NCI-H69 (cell line): ENCODE results near the gene ERCC4.
"Not testable (repeated sequence)": the region's sequence is repeated elsewhere in the genome, so short reads cannot be mapped to it uniquely, and the experiment has no call there.

Experiments used
- DNase-seq: peaks from one replicate; lab custom pipeline; 2025; lab: John Stamatoyannopoulos, UW

The ERCC4 gene

DNA sequence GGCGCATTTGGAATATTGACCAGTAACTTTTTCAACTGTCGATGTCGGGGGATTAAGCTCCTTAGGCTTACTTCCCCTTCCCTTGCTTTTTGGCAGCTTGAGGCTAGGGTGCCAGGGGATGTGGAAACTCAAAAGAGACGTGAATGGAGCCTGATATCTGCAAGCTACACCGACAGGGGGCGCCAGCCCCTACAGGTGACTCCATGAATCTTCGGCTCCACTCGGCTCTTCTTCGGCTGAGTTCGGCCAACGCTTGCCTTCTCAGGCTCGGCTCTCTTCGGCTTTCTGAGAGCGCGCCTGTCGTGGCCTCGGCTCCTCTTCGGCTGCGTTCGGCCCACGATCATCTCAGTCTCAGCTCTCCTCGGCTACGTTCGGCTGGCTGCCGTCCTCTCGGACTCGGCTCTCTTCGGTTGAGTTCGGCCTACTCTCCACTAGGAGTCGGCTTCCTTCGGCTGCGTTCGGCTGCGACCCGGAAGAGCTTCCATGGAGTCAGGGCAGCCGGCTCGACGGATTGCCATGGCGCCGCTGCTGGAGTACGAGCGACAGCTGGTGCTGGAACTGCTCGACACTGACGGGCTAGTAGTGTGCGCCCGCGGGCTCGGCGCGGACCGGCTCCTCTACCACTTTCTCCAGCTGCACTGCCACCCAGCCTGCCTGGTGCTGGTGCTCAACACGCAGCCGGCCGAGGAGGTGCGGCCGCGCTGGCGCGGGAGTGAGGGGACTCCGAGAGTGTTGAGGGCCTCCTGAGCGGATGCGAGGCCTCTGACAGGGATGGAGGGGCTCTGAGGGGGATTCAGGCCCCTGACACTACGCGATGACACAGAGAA, at the start of gene ERCC4:
ERCC4 (plus strand) TSS at position 472 of the 827 bp plus-strand sequence; CDS start at position 484, 12 bp downstream.
- peak; percentile 100 for DNase-seq

DNA sequence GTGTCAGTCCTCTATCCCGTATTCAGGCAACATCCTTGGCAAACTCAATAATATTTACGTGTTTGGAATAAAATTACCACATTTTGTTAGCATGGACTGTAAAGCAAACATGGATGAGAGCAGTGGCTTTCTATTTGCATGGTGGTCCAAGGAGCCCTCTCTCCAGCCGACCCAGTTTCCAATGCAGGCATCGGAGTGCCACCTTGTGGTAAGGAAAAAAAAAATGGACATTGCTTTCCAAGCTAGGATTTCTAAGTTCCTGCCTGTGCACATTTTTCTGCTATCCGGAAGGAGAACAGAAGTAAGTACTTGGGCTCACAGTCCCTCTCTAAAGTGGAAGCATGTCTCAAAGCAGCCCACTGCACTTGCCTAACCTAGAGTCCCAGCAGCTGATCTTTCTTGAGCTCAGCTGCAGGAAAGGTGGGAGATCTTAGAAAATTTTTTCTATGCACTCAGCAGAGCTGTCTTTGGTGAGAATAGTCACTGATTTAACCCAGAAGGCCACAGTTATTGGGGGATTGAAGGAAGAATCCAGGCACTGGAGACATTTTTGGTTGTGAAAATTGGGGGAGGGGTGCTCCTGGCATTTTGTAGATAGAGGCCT, 46.0 kb upstream of the ERCC4 start:
- peak; percentile 52 for DNase-seq

DNA sequence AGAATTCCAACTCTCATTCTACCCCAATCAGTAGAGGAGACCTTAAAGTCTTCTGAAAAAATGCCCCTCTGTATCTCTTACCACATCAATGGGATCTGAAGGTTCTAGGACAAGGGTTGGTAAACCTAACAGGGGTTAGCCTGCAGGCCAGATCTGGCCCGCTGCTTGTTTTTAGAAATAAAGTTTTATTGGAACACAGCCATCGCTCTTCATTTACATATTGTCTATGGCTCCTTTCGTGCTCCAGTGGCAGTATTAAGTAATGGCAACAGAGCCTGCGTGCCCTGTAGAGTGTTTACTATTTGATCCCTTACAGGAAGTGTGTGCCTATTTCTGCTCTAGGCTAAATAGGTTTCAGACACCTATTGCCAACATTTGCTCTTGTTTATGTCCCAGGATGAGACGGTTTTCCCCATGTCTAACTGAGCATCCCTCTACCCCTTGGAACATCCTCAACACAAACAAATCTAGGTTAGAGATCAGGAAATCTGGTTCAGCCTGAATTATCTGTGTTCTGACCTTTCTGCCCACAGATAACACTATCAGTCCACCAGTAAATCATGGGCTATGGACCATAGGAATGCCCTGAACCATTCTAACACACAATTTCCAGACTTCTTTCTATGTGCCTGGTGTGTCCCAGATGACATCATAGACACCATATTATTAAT, 44.2 kb upstream of the ERCC4 start:
- no peak for DNase-seq

DNA sequence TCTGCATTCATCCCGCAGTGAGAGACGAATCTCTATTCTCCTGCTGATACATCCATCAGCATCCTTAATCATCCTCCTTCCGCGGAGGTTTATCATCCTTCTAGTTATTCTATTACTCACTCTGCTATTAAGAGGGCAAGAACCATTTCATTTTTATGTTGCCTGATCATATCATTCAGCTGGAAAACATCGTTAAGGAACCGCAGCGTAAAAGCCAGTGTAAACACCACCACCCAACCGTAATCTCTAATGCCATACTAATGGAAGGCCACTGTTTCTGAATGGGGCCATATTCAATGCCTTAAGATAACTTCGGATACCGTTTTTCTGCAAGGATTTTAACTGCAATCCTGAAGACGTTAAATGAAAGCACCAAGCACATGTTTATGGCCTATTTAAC, 36.7 kb upstream of the ERCC4 start:
- DNase-seq, result no peak

DNA sequence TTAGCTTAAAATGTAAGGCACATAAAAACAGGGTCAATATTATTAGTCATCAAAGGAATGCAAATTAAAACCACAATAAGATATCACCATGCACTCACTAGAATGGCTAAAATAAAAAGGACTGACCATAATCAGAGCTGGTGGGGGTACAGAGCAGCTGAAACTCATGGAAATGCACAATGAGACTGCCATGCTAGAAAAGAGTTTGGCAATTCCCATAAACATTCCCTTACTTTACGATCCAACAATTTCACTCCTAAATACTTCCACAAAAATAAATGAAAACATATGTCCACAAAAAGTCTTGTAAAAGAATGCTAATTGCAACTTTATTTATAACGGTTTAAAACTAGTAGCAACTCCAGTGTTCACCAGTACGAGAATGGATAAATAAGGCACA, 36.1 kb upstream of the ERCC4 start:
- DNase-seq, result peak; percentile 16

DNA sequence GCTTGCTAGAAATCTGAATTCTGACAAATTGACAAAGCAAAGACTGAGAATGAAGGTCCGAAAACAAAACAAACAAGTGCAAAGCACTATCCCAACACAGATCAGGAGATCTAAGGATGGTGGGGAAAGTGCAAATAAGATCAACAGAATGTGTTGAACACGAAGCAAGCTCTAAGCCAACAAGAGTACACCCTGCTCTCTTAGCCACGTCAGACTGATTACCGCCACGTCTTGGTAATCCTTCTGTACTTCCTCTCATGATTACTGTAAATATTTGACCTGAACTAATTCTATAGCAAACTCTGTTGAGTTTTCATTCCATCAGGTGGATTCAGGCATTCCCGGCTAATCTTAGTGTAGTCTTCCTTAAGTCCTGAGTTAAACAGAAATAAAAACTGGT, 34.3 kb upstream of the ERCC4 start:
- DNase-seq, result no peak

DNA sequence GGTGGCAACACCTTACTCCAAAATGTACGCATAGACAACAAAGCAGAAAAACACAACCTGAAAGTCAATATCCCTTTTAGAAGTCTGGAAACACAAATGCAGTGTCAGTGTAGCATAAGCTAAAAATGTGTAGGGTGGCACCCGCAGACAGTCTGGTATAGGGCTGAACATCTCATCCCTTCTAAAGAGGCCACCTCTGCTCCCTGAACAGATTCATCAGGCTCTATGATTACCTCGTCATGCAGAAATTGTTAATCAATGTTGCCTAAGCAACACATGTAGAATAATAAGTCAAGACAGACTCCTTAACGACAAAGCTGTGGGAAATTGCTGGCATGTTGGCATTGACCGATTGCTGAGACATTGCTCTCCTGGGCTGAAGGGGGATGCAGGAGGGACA, 33.3 kb upstream of the ERCC4 start:
- no peak for DNase-seq

DNA sequence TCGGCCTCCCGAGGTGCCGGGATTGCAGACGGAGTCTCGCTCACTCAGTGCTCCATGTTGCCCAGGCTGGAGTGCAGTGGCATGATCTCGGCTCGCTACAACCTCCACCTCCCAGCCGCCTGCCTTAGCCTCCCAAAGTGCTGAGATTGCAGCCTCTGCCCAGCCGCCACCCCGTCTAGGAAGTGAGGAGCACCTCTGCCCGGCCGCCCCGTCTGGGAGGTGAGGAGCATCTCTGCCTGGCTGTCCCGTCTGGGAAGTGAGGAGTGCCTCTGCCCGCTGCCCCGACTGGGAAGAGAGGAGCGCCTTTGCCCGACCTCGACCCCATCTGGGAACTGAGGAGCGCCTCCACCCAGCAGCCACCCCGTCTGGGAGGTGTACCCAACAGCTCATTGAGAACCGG, 30.6 kb upstream of the ERCC4 start:
- DNase-seq, result not testable (repeated sequence)

DNA sequence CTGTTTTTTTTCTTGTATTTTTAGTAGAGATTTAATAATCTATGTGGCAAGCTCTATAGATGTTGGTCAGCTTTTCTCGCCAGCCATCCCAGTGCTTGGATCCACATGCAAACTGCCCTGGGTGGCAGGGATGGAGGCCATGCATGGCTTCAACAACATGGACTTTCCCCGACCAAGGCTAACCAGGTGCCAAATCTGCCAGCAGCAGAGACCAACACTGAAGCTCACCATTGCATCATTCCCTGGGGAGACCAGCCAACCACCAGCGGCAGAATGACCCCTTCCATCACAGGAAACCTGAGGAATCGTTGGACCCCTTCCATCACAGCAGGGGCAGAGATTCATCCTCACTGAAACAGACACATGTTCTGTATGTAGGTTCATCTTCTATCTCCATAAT, 27.7 kb upstream of the ERCC4 start:
- DNase-seq, result no peak

DNA sequence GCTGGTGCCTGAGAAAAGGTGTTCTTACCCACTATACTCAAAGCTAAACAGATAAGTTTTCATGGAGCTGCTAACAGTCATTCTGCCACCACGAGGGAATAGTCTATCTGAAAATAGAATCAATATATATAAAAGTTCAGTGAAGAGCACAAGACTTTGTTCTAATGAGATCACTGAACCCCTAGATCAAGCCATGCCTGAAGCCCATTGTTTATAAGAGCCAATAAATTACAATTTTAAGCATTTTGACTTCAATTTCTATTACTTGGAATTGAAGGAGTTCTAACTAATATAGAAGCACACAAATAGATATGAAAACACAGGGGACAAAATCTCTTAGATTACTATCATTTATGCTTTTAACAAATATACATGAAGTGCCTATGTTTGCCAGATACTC, 24.4 kb upstream of the ERCC4 start:
- DNase-seq, result no peak

DNA sequence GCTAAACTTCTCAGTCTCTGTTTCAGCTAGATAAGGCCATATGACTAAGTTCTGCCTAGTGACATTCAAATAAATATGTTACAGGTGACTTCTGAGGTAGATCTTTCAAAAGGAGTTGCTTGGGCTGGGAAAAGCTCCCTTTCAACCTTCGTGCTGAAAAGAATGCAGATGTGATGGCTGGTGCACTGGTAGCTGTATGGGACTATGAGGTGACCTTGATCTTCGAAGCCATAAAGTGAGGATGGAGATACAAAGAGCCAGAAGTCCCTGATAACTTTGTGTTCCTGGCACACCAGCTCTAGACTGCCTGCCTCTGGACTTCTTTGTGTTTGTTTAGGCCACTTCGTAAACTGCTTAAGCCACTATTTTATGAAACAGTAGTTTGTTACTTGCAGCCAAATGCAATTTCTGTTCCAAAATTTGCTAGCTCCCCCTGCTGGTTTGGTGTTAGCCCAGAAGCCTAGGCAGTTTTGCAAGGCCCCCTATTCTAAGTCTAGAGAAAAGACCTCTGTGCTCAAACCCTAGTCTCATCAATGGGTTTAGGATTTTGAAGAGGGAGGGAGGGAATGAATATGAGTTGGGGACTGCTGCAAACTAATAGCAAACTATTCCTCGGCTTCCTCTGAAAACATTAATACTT, 23.3 kb upstream of the ERCC4 start:
- peak; percentile 22 for DNase-seq

DNA sequence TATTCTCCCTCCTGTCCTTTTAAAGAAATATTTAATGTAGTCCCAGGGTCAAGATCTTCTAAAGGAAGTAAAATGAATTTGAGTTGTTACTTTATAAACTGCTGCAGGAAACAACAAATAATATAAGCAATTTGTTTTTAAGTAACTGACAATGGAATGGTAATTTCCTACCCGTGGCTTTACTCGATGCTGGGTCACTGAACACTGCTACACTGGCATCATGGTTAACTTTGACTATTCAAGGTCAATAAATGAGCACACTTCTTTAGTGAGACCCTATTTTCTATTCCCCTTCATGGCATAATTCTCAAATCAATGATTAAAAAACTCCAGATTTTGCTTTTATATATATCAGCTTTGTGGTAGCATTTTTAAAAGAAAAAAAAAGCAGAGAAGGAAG, 22.1 kb upstream of the ERCC4 start:
- no peak for DNase-seq

DNA sequence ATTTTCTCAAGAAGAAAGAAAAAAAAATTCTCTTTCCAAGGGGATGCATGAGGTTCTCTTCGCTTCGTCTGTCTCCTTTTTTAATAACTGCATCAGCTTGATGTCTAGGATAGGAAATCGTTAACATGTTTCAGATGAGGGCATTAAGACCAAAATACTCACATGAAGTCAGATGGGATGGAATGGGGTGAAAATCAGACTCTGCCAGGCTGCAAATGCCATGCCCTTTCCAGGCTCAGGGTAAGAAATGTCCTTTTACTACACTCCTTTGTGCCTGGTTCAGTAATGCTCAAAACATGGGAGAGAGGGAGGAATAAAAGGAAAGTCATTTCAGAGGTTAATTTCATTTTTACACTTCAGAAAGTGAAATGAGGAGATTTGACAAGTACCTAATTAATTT, 21.7 kb upstream of the ERCC4 start:
- no peak for DNase-seq

DNA sequence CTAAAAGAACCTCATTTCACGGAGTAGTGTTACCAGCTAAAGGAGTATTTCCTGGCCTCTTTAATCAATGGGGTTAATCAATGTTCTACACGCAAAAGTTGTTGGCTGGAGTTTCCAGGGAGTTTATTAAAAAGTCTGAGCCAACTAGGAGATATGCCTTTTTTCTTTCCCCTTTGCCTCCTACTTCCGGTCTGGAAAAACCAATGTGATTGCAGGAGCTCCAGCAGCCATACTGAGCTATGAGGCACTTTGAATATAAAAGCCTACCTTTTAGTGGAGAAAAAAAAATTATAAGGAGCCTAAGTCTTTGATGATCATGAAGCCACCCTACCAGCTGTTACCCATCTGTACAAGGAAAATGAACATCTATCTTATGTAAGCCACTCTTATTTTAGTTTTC, 17.9 kb upstream of the ERCC4 start:
- no peak for DNase-seq

DNA sequence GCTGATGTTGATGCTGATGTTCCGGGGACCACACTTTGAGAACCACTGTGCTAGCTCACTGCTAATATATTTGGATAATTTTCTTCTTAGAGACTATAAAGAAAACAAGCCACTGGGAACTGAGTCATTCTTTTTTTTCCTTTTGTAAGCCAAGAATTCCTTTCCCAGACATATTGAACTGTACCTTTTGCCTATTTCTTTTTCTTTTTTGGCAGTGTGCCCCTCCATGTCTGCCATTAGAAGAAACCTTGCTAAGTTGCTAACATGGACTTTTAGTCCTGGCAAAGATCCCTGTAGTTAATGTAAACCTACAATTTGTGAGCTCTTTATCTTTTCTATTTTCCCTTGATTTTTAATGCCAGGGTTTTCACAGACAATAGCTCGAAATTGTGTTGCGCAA, 17.3 kb upstream of the ERCC4 start:
- no peak for DNase-seq

DNA sequence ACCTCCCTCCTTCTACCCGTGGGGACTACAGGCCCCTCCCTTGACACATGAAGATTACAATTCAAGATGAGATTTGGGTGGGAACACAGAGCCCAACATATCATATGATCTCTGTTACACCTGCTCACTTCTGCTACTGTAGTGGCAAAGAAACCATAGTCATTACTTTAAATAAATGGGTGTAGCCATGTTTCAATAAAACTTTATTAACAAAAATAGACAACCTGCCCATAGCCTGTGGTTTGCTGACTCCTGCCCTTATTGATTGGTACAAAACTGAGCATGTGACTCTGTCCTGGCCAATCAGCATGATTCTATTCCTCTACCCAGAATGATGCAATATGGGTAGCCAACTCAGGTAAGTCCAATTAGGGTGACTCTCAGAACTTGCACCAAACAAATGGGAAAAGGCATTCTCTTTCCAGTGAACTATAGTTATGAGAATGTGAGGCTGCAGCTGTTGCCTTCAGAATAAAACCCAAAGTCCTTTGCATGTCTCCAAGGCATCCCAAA, 15.7 kb upstream of the ERCC4 start:
- DNase-seq, result no peak

DNA sequence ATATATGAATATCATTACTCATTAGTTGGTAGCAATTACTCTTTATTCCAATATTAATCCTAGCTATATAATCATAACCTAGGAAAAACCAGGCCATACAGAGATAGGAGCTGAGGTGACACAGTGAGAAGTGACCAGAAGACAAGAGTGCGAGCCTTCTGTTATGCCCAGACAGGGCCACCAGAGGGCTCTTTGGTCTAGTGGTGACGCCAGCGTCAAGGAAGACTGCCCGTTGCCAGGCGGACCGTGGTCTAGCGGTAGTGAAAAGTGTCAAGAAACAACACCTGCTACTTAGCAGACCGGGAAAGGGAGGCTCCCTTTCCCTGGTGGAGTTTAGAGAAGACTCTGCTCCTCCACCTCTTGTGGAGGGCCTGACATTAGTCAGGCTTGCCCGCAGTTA, 15.1 kb upstream of the ERCC4 start:
- peak; percentile 59 for DNase-seq

DNA sequence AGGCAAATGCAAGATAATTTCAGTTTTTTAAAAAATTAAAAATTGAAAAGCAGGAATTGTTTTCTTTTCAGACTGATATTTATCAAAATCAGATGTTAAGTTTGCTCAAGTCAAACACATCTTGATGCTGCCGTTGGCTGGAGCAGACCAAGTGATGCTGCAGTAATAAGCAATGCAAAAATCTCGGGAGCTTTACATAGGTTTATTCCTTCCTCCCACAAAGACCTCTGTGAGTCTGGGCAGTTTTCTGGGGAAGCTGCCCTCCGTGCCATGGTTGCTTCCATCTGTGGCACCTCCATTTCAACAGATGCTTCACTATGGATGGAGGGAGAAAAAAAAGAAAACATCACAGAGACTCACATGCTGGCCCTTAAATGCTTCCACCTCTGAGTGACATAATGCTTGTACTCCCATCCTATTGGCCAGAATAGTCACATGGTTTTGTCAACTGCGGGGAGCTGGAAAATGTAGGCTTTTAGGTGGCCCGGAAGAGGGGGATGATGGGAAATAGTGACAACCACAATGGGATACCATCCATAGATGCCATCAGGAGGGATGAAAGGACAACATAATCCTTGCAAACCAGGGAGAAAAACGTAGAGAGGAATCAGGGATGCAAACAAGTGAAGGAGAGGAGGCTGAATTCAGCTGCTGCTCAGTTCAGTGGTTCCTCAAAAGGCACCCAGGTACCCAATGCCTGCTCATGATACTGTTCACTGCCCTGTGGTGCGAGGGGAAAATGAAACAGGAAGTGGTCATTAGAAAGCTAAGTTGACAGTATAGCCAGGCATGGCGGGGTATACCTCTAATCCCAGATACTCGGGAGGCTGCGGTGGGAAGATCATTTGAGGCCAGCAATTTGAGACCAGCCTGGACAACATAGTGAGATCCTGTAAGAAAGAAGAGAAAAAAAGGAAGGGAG, 13.5 kb upstream of the ERCC4 start:
- peak; percentile 18 for DNase-seq

DNA sequence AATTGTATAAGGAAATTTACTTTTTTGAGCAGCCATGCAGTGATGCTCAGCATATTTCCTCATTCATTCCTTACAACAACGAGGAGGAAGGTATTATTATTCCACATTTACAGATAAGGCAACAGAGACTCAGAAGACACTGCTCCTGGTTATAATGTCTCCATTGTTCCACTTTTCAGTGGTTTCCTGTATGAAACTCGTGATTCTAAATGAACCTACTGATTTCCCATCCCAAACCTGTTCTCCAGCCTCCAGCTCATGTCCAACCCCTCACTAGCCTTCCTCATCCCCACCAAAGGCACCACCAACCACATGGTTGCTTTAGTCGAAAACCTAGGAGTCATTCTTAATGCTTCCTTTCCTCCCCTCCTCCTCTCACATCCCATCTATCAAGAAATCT, 12.5 kb upstream of the ERCC4 start:
- no peak for DNase-seq

DNA sequence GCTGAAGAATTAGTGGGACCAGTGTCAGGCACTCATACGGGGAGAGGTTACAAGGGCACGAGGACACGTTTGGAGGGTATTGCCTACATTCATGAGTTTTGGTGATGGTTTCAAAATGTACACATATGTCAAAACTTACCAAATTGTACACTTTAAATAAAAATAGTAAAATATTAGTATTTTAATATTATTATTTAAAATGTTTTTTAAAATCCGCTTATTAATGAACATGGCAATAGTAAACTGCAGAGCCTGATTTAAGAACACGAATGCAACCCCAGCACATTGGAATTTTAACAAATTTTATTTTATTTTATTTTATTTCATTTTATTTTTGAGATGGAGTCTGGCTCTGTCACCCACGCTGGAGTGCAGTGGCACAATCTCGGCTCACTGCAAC, 10.9 kb upstream of the ERCC4 start:
- DNase-seq, result no peak

DNA sequence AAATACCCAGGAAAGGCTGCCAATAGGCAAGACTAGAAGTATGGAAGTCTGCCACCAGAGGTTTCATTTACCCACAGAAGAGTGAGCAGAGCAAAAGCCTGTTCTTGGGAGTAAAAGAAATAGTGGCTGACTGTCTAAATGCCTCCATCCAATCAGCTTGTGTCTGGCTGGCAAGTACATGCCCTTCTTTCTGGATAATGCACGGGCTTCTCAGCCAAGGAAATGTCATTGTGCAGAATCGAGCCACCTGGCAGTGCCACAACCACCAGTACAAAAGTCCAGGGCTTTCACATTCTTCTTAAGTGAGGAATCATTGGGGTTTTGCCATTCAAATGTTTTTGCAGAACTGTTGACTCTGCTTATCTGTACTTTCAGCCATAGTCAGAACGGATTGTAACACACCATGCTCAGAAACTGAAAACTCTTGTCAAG, 10.1 kb upstream of the ERCC4 start:
- DNase-seq, result peak; percentile 11
